ENCODE results near the gene PLD1.
A peak's percentile ranks its signal among the peaks of the same experiment; 100 is the strongest.

The PLD1 gene

GRCh38 chr3:171838218-171838720, 28.0 kb upstream of the PLD1 start:
- peak; percentile 86 for DNase-seq (ENCODE audit: low read depth)

DNA sequence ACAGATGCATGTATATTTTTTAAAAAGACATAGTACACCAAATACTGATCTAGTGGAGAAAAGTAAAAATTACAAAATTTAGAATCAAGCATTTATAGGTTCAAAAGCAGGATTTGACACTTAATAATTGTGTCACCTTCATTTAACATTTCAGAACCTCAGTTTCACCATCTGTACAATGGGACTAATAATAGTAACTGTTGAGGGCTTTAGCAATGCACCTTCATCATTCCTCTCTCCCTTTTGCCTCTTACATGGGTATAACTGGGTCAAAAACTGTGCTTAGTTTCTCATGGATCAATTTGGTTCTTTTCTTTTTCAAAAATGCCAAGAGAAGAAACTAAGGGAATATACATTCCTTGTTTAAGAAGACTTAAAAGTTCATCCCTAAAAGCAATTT, 27.4 kb upstream of the PLD1 start:
- no peak for DNase-seq (ENCODE audit: low read depth)

DNA sequence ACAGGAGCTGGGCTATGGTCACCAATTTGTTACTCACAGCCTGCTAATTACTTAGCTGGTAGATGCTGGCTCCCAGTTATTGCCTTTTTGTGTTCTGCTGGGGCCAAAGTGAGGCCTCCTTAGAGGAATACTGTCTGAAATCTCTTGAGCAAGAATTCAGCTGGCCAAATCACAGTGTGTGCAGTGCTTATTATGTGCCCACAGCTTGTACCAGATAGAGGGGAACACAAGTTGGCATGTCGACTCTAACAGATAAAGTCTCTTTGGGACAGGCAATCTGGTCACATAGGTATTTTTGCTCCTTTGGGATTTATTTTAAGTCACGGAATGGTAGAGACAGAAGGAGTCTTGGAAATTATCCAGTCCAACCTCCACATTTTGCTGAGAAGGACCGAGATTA, 26.6 kb upstream of the PLD1 start:
- DNase-seq (ENCODE audit: low read depth), result no peak

- DNase-seq (ENCODE audit: low read depth), result no peak
Measured at GRCh38 chr3:171835613-171836012, 25.3 kb upstream of the PLD1 start.

DNA sequence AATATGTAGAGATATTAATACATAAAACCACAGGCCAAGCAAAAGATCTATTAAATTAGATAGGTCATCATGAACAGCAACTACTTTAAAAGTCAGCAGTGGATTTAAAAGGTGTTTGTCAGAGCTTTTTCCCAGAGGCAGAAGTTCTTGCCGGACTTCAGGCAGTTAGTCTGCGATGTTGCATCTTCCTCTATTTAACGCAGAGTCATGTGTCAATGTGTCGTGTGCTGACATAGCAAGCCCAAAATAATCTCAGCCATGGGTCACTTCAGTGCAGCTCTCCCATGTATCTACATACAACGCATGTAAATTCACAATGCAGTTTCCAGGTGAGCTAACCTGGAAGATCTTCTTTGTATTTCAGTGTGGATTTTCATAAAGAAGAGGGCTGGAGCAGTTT, 24.8 kb upstream of the PLD1 start:
- no peak for DNase-seq (ENCODE audit: low read depth)

GRCh38 chr3:171834461-171834801, 24.1 kb upstream of the PLD1 start:
- DNase-seq (ENCODE audit: low read depth), result no peak

DNA sequence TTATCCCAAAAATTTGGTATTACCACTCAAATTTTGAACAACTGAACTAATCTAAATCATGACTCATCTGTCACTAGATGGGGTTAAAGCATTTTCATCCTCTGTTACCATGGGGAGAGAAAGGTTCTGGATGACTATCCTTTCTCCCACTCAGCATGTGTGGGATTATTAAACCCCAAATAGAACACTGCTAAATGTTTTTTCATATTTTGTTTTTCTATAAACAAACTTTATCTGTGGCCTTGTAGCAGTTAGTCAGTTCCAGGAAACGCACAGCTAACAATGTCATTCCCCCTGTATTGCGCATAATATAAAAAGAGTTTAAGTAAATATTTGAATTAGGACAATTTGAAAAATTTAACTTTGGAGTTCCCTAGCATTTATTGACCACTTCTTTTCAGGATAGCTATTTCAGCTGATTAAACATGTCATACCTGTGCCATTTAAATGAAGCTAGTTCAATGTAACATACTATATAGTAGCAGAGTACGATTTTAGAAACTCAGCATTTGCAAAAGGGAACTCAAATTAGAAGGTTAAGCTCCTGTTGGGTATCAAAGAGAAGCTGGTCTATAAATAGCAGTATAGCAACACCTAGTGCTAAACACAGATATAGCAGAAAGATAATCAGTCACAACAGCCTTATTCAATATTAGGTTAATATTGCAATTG, 23.6 kb upstream of the PLD1 start:
- DNase-seq (ENCODE audit: low read depth), result peak; percentile 79

DNA sequence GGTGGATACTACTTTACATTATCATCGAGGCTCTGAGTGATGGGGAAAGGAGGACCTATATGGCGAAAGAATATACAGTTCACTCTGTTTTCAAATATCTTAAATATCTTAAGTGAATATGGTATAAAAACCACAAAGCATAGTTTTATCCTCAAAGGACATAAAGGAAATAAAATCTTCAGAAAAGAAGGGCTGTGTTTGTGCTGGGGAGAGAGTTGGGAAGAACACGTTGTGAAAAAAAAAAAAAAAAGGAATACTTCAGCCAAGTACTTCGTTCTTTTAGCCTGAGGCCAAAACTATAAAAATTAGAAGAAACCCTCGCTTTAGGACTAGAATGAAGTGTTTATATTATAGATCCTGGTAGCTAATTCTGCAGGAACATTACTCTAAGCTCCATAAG, 22.7 kb upstream of the PLD1 start:
- no peak for DNase-seq (ENCODE audit: low read depth)

GRCh38 chr3:171831936-171832335, 21.7 kb upstream of the PLD1 start:
- DNase-seq (ENCODE audit: low read depth), result no peak

GRCh38 chr3:171830518-171830875, 20.2 kb upstream of the PLD1 start:
- DNase-seq (ENCODE audit: low read depth), result no peak

- peak; percentile 87 for DNase-seq (ENCODE audit: low read depth)
Measured at GRCh38 chr3:171829841-171830517, 19.7 kb upstream of the PLD1 start.

- DNase-seq (ENCODE audit: low read depth), result no peak
Measured at GRCh38 chr3:171828902-171829770, 18.9 kb upstream of the PLD1 start.

GRCh38 chr3:171827836-171828458, 17.7 kb upstream of the PLD1 start:
- peak; percentile 65 for DNase-seq (ENCODE audit: low read depth)

DNA sequence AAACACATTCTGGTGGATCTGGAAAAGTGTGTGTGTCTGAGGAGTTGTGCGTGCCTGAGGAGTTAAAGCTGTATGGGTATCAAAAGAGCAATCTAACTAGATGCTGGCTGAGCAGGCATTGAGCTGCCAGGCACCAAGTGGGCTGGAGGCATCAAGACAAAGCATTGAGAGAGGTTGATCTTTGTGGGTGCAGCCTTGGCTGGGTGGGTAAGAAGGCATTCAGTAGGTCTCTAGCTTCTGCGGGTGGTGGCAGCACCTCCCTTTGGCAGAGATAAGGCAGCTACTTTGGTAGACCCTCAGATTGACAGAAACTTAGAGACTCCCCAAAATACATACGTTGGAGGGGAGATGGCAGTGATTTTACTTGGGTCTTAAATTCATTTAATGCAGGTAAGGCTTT, 17.1 kb upstream of the PLD1 start:
- DNase-seq (ENCODE audit: low read depth), result no peak

- peak; percentile 86 for DNase-seq (ENCODE audit: low read depth)
Measured at GRCh38 chr3:171825222-171825828, 15.0 kb upstream of the PLD1 start.

DNA sequence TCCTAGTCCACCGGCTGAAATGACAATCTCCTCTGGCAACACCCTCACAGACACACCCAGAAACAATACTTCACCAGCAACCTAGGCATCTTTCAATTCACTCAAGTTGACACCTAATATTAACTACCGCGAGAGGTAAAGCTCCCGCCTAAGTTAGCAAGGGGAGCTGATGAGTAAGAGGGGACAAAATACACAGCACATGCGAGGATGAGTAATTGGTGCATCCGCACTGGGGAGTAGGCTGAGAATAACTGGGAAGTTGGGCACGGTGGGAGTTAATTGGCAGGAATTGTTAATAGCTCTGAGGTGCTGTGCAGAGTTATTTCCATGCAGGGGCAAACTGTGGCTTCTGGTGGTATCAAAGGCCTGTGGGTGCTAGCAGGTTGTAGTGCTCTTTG, 14.5 kb upstream of the PLD1 start:
- peak; percentile 72 for DNase-seq (ENCODE audit: low read depth)

DNA sequence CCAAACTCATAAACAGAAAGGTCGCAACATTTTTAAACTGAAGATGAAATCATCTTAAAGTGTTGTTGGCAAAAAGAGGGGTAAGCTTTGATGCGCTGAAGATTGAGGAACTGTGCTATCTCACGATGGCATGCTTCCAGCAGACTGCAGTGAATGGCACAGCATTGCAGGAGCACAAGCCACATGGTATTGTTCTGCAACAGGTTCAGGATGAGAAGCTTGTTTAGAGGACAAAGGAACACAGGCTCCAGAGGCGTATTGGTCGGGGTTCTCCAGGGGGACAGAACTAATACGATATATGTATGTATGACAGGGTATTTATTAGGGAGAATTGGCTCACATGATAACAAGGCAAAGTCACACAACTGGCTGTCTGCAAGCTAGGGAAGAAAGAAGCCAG, 13.8 kb upstream of the PLD1 start:
- DNase-seq (ENCODE audit: low read depth), result no peak

GRCh38 chr3:171822431-171823106, 12.3 kb upstream of the PLD1 start:
- no peak for DNase-seq (ENCODE audit: low read depth)

GRCh38 chr3:171821778-171822358, 11.6 kb upstream of the PLD1 start:
- DNase-seq (ENCODE audit: low read depth), result no peak

DNA sequence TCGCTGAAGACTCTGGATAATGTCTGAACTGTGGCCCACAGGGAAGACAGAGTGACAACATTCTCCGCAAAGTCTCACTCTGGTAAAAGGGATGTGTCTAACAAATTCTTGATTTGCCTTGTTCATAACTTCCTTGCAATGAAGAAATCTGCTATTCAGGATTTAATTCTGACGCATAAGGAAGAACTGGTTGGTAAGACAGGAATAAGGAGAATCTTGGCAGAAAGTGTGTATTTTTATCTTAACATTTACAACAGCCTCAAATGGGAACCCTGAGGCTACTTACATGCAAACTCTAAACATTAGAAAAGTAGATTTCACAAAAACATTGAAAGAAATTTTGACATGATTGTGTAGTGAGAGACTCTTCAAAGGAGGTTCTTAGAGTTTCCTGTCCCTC, 10.8 kb upstream of the PLD1 start:
- no peak for DNase-seq (ENCODE audit: low read depth)

Data from iris pigment epithelial cell (primary cell).